Spleen (tissue), 7 donors: ENCODE data around the gene OLFM1.

Experiments used
- CTCF ChIP-seq, 11 experiments: fragments of 200-600 bp in 7 of 11; fragments of 450-650 bp in 4 of 11; sonication (generic) in 4 of 11; IDR thresholded peaks in 8 of 11; conservative IDR thresholded peaks in 3 of 11; 1 replicate in 7 of 11; 2 replicates in 4 of 11; pipeline versions ENCODE4 v1.4.0 to v1.8.0; 2016 to 2021; ENCODE audit warnings: antibody characterized with exemption in 11 of 11, inconsistent platforms in 4 of 11, mild to moderate bottlenecking in 1 of 11
- POLR2A ChIP-seq, 3 donors: fragments of 450-650 bp; IDR thresholded peaks; one replicate each; pipeline ENCODE4 v1.5.1; 2017; ENCODE audit warnings: antibody characterized with exemption in 3 of 3, mild to moderate bottlenecking in 1 of 3
- POLR2AphosphoS5 ChIP-seq, 3 donors: sonication (generic); formaldehyde crosslinking; IDR thresholded peaks; one replicate each; pipeline ENCODE4 v1.5.1; 2017; ENCODE audit warnings: antibody characterized with exemption in 3 of 3
- donor health status: DM: no; HTN: no; CAD: no; lungs with moderate emphysema.
- donor health status: DM: no; HTN: no; CAD: no.
- donor health status: DM: no; HTN: no; CAD: no.

- TF ChIP-seq CTCF (IDR thresholded peaks at IDR 0.05 in 8 of 11, conservative IDR thresholded peaks at IDR 0.05 in 3 of 11), result no peak
- no peak for TF ChIP-seq POLR2A (IDR thresholded peaks at IDR 0.05)
- no peak for TF ChIP-seq POLR2AphosphoS5 (IDR thresholded peaks at IDR 0.05)
These were observed 4.1 kb upstream of the OLFM1 start for GRCh38 chr9:135083241-135083810.
